GM19455 (cell line): Measurements from ENCODE around the gene THAP4.
"Not testable (repeated sequence)": the region's sequence is repeated elsewhere in the genome, so short reads cannot be mapped to it uniquely, and the experiment has no call there.

Experiments used
- ATAC-seq: cut with Tn5 transposase; IDR thresholded peaks from one replicate; pipeline ENCODE4 v1.9.1; 2021; ENCODE audit not compliant: unreplicated experiment

The THAP4 gene

DNA sequence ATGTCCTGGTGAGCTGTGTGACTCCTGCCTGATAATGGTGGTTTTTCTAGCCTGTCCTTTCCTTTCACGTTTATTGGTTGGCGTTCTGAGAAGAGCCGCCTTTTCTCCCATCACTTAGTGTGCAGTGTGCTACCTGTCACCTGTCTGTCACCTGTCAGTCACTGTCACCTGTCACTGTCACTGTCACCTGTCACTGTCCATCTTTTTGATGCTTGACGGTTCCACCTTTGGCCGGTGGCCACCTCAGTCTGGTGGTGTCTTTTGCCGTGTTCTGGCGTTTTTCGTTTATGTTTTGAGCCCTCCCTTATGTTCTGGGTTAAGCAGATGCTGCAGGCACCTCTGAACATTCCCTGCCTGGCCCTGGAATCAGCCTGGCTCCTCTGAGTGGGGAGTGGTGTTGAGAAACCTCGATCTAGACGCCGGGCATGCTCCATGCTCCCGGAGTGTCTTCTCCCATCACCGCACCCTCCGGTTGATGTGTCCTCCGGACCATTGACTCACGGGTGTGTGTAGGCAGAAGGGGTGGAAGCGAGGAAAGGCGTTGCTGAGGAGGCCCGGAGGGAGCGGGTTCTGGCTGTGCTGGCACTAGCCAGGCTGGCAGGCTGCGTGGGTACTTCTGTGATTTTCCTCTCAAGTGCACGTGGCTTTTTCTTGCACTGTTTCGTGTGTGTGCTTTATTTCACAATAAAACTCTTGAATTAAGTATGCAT is 28.9 kb upstream of the THAP4 start:
- ATAC-seq = no peak

DNA sequence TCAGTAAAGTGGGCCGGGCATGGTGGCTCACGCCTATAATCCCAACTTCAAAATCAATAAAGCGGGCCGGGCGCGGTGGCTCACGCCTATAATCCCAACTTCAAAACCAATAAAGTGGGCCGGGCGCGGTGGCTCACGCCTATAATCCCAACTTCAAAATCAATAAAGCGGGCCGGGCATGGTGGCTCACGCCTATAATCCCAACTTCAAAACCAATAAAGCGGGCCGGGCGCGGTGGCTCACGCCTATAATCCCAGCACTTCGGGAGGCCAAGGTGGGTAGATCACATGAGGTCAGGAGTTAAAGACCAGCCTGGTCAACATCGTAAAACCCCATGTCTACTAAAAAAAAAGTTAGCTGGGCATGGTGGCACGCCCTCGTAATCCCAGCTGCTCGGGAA is 25.8 kb upstream of the THAP4 start:
- not testable (repeated sequence) for ATAC-seq

DNA sequence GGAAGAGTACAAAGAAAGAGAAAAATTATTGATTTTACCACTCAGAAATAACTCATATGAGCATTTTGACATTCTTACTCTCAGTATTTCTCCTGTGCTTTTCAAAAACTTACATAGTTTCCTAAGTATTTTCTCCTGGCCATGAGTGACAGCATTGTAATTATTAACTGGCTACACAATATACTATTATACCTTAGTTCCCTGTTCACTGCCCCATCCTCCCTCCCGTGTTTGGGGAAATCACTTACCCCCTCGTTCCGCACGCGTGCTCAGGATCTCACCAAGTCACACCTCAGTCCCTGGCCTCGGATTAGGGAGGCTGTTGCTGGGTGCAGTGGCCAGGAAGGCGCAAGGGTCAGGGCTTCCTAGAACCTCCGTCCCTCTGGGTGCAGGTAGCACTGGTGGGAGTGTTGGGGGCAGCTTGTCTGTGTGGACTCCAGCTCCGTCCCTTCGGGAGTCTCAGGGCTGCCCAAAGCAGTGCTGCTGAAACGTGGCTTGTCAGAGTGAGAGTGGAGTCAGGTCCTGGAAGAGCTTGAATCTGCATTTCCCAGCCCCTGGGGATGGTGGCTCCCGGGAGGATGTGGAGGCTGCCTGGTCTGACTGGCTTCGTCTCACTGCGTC is 23.7 kb upstream of the THAP4 start:
- ATAC-seq = no peak

DNA sequence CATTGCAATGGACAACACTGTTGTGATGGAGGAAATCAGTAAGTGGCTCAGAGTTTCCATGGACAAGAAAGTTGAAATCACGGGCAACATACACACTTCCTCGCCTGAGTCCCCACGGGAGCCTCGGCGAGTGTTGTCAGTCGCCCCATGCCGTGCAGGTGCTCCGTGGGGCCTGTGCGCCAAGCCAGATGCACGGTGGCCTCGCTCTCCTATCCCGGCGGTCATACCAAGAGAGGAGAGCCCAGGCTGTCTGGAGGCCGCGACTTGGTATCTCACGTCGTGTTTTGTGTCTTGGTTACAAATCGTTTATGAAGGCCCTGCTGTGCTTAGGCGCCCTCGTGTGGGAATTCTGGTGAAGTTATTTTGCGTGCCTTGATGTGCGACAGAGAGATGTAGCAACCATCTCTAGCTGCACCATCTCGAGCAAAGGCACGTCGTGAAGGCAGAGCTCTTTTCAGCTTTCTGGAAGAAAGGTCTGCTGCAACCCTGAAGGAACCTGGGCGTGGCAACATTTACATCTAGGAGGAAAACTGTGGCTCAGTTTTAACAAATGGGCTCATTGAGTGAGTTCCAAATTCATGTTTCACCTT is 22.3 kb upstream of the THAP4 start:
- no peak for ATAC-seq

DNA sequence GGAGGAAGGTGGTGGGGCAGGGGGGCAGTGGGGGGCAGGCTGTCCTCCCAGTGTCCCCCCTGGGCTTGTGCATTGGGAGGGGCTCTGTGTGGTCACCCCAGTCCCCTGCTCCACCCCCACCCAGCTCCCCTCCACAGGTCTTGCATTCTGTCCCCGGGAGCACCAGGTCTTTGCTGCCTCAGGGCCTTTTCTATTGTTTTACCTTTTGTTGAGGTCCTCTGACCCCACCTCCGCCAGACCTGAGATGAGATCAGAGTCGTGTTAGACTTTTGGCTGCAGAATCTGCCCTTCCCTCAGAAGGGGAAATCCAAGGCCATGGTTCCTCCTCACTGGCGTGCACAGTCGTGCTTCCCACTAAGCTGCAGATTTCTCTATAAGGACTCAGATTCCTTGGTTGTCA is 21.3 kb upstream of the THAP4 start:
- no peak for ATAC-seq

DNA sequence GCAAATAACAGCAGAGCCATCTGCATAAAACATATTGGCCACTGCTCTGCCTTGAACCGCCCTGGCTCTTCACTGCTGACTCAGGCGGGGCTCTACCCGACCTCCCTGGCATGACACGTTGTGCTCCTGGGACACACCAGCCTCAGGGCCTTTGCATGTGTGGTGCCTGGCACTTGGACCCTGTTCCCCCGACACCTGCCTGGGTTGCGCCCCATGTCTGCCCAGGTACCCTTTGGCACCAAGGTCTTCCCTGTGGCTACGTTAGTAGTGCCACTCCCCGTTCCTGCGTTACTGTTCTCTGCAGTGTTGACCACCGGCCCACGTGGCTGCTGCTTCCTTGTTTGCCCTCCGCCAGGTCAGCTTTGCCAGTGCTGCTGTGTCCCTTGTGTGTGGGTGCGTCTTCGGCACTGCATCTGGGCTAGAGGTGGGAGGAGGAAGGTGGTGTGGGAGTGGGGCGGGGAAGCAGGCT is 20.9 kb upstream of the THAP4 start:
- ATAC-seq = no peak

DNA sequence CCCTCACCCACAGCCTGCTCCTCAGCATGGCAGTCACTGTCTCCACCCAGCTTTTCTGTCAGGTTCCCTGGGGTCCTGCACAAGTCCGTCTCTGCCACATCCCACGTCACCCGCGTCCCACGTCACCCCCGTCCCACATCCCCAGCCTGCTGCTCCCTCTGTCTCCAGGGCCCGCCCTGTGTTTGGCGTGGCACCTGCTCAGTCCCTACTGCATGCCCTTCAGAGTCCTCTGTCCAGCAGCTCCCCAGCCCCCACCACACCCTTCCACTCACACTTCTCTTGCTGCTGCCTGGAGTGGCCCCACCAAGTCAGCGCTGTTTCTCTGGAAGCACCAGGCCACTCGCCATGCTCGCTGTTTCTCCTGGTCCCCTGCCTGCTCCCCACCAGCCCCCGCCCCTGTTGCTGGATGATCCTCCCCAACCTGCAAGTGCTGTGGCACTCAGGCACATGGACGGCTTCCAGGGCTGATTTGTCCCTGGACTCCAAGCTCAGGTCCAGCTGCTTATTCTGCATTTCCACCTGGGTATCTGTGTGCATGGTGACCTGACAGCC is 19.3 kb upstream of the THAP4 start:
- ATAC-seq = no peak

DNA sequence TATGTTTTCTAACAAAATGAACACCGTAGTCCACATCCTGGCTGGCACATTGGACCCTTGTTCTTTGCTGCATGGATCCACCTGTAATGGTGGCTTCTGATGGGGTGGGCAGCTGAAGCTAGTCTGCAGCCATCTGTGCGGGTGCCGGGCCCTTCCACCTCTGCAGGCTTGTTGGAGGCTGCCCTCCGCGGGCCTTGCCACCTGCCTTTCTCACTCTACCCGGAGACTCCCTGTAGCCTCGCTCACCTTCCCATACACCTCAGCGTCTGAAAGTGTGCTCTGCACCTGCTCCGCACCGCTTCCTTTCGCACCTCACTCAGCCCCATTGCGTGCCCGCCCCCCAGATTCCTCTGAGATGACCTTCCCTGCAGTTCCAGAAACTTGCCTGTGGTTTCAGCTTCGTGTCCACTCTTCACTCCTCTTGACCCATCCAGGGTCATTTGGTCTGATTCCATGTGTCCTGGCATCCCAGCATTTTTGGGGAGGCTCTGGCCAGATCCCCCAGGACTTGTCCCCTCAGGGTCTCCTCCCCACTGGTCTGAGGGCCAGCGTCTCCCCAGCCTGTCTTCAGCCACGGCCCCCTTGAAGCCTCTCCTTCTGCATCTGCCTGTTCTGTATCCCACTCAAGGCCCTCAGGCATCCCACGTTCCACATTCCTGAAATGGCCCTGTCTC is 18.7 kb upstream of the THAP4 start:
- no peak for ATAC-seq

DNA sequence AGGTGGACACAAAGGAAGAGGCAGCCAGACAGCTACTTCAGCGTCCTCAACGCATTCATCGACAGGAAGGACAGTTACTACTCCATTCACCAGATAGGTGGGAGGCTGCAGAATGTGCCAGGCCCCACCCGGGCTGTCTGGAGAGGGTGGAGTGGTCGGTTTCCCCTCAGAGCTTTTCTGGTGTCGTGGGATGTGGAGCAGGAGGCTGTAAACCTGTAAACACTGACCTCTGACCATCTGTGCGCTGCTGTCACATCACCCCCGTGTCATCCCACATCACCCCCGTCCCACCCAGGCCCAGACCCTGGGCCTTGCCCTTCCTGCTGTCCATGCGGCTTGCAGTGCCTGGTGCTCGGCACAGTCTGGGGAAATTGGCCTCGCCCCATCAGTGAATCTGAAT is 17.6 kb upstream of the THAP4 start:
- no peak for ATAC-seq

DNA sequence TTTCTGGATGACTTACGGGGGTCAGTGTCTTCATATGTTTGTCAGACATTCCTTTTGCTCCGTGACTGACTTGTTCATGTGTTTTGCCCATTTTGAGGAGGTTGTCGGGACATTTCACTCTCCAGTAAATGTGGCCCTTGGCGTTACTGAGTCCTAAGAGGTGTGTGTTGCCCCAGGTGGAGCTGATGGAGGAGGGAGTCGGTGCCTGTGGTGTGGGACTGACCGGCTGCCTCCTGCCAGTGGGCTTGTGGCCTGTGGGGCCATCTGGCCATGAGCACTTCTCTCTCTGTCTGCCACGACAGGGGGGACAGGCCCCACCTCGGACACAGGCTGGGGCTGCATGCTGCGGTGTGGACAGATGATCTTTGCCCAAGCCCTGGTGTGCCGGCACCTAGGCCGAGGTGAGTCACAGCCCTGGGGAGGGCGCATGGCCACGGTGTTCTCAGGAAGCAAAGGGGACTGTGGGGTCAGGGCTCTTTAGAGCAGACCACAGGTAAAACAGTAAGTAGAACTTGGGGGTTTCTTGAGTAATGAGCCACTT is 16.3 kb upstream of the THAP4 start:
- no peak for ATAC-seq

DNA sequence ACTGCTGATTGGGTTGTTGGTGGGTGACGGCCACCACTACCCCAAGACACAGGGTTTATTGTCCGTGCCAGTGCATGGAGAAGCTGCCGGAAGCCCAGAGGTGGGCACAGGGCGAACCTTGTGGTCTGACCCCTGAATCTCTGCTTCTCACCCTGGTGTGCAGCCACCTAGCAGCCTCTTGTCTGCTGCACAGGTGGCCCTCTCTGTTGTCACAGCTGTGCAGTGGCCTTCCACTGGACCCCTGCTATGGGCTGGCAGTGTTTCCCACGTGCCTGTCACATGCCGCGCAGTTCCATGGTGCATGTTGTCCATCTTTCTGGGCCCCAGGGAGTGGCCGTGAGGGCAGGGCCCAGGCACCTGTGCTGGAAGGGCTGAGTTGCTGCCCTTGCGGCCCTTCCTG is 15.8 kb upstream of the THAP4 start:
- no peak for ATAC-seq

DNA sequence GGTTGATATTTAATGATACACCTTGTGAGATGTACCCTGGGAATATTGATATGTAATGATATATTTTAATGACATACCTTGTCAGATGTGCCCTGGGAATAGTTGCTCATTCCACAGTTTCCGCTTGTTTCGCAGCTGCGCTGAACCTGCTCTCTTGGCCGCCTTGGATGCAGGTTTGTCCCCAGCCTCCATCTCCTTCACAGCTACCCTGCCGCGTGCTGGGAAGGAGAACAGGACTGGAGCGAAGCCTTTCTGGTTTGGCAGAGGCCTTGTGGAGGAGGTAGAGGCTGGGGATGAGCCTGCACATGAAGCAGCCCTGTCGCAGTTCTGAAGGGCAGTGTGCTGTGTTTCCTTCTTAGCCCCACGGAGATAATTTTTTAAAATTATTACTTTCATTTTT is 15.2 kb upstream of the THAP4 start:
- ATAC-seq = no peak

DNA sequence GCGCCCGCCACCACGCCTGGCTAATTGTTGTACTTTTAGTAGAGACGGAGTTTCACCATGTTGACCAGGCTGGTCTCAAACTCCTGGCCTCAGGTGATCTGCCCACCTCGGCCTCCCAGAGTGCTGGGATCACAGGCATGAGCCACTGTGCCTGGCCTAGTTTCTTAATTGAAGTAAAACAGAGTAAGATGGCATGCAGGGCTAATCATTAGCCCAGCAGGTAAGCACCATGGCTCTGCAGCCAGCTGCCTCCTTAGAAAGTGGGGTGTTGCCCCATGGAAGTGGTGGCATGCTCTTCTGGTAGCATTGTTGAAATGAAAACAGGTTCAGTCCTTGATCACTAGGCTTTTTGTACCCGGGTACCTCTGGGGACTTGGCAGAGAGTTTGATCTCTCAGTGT is 13.0 kb upstream of the THAP4 start:
- ATAC-seq = no peak

DNA sequence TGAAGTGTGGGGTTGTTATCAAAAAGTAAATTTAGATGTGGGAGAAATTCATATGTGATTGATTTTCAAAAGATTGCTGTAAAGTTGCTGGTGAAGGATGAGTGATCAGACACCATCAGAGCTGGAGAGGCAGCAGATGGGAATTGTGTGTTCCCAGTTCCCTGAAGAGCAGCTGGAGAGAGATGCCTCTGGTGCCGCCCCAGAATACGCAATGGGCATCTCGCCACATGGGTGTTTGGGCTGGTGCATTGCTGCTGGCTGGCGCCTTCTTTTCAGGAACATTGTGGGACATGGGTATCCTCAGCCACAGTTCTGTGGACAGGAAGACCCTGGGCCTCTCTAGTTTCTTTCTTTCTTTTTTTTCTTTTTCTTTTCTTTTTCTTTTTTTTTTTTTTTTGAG is 12.4 kb upstream of the THAP4 start:
- ATAC-seq = no peak

DNA sequence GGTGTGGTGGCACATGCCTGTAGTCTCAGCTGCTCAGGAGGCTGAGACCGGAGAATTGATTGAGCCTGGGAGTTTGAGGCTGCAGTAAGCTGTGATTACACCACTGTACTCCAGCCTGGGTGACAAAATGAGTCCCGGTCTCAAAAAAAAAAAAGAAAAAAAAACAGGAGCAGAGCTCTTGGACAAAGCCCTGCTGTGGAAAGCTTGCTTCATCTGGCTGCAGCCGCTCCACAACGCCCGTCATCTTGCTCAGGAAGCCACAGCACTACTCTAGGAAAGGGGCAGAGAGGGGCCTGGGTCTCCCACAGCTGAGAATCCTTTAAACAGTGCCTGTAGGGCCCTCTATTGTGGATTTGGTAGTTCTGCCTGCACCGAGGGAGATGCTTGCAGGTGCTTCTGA is 11.5 kb upstream of the THAP4 start:
- ATAC-seq = no peak

DNA sequence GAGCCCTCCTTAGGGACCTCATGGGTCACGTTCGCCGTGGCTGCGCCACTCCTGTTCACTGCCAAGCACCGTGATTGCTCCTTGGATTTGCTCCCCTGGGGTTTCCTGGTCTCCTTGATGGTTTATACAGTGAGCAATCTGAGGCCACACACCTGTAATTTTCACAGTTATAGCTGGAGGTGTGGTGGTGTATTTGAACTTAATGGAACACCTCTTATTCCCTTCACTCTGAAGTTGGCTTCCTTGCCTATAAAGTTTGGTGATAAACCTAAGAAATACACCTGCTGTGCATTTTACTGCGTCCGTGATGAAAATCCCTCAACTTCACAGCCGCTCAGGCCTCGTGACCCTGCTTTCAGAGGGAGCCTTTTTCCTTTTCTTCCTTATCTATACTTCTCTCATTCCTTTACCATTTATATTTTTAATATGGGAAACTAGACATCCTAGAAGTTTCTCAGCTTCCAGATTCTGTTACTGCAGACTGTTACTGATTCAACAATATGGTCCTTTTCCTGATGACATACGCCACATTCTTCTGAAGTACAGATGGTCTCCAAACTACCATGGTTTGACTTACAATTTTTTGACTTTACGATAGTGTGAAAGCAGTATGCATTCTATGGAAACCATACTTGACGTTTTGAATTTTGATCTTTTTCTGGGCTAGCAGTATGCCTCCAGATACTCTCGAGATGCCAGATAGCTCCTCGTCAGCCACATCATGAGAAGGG is 9.1 kb upstream of the THAP4 start:
- no peak for ATAC-seq

DNA sequence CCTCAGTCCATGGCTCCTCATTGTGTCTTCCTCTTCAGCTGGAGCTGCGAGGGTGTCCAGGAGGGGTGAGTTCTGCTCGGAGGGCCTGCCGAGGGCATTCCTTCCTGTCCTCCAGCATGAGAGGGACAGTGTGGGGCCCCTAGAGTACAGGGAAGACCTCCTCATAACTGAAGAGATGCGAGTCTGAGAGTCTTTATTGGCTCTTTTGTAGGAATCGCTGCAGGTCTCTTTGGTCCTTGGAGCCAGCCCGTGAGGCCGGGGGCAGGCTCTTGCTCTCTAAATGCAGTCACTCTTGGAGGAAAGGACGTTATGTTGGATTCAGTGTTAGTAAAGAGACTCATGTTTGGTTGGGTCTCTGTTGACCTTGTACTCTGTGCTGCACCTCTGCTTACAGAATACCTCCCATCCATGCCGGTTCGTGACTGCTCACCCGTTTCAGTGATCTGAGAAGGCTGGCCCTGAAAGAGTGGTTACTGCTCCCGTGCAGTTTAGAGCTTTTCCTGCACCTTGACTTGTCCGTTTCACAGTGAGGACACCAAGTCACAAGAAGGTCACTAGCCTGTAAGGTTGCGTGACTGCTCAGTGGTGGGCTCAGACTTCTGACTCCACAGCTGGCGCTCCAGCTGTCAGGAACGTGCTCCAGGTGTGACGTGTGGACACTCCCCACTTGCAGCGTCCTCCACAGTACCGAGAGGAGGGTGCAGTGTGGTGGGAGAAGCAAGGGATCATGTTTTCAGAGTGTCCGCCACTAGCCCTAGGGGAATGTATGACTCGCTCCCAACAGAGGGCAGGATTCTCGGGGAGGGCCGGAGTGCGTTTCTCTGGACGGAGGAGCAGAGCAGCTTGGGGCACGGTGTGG is 8.3 kb upstream of the THAP4 start:
- ATAC-seq = no peak

DNA sequence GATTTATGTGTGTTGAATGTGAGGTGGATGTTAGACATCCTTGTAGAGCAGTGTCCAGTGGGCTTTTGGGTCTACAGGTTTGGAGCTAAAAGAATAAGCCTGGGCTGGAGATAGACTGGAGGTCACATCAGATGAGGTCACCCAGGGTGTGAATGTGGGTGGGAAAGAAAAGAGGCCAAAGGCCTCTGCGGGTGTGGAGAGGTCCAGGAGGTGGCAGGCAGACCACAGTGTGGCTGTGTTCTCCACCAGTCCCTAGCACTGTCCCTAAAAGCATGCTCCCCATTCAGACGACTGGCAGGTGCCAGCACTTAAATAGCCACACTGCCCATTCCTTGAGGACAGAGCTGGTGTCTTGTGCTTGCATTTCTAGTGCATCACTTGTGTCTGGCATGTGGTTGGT is 4.7 kb upstream of the THAP4 start:
- ATAC-seq = no peak

DNA sequence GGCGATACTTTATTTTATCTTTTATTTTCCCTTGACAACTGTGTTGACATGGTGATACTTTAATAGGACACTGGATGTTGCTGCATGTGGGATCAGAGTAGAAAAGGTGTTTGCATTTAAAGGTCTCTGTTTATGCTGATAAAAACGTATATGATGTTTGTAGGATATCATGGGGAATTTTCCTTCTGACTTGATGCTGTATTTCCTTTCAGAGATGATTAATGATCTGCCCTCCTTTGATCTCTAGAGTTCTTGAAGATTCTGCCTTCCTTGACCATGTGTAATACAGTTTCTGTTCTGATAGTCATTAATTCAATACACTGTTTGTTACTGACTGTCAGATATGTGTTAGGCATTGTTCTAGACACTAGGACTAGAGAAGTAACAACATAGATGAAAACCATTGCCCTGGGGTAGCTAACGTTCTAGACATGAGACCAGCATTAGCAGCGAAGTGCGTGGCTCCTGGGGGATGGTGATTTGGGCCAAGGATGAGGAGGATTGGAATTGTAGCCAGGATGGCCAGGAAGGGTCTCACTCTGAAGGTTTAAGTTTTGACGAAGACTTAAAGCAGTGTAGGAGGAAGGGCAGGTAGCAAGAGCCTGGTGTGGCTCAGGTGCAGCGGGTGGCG is 3.3 kb upstream of the THAP4 start:
- no peak for ATAC-seq
